DMS 273 (cell line): Measurements from ENCODE around the gene DSCAML1.
A peak's percentile ranks its signal among the peaks of the same experiment; 100 is the strongest.

Source experiments
- DNase-seq: peaks from one replicate; lab custom pipeline; 2025; ENCODE audit not compliant: unreplicated experiment; lab: John Stamatoyannopoulos, UW

Gene DSCAML1

DNA sequence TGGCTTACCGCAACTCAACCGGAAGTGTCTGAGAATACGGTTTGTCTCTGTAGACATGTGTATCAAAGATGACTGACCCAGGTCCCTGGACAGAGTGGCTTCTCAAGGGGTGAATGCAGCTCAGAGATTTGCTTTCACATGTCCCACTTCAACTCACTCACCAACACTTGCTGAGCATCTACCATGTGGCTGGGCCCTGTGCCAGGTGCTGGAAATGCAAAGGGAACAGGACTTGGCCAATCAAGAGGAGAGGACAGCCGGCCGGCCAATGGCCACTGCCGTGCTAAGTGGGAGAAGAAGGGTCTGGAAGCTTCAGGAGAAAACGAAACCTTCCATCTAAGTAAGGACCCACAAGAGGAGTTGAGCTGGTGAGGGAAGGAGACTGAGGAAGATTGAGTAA, 318.1 kb downstream of the DSCAML1 start:
- DNase-seq, result peak; percentile 14

GRCh38 chr11:117478126-117478860, 318.7 kb downstream of the DSCAML1 start:
- DNase-seq, result no peak

DNA sequence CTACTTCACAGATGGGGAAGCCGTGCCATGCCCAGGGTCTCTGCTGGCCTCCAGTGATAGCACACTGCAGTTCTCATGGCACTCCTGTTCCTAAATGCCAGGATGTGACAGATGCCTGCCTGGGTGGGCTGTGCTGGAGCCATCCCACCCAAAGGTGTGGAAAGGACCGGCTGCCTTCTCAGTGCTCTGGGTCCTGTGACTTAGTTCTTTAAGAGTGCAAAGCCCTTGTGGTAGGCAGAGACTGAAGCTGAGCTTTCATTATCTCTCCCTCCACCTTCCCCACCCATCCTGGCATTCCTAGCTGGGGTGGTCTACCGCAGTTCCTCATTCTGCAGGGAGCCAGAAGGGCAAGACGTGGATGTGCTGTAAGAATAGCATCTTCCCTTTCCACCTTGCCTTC, 319.3 kb downstream of the DSCAML1 start:
- DNase-seq, result peak; percentile 42

DNA sequence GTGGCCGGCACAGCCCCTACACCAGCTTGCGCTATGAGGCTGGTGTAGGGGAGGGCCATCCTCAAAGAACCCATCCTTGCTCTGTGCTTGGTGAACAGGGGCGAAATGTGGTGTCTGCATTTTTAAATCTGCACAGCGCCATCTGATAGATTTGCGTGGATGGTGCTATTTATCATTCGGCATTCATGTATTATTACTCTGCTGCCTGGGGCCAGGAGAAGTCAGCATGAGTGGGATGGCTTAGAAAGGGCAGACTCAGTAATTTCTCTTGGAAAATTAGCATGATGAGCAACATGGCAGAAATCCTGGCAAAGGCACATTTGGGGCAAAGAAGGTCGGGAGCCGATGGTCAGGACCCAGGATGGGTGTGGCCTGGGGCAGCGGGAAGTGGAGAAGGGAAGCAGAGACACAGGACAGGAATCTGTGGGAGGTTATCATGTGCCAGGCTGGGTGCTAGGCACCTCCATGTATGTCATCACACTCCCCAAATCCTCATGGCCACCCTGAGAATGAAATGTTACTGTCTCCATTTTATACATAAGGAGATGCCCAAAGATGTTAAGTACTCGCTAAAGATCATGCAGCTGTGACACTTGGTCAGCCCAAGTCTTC, 320.4 kb downstream of the DSCAML1 start:
- no peak for DNase-seq

GRCh38 chr11:117475716-117476530, 321.1 kb downstream of the DSCAML1 start:
- DNase-seq, result no peak

DNA sequence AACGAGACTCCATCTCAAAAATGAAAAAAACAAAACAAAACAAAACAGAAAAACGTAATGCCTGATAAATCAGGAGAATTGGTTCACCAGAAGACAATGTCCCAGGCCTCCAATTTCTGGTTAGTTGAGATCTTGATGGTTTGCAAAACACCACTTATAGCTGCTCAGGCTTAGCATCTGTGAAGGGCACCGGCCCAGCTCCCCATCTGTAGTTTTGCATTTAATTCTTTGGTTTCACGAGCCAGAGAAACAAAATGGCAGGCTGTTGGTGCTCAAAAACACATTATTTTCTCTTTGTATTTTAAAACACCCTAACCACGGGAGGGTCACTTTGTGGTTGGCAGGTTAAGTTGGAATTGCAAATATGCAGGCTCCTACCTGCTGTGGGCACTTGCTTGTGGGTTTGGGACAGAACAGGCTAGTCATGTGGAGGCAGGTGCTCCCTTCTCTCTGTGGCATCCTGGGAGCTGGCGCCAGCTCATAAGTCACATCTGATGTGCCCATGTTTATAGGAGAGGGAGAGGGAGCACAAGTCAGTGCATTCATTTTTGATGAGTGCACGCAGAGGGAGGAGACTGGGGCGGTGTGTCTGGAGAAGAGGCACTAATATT, 323.4 kb downstream of the DSCAML1 start:
- DNase-seq, result no peak

DNA sequence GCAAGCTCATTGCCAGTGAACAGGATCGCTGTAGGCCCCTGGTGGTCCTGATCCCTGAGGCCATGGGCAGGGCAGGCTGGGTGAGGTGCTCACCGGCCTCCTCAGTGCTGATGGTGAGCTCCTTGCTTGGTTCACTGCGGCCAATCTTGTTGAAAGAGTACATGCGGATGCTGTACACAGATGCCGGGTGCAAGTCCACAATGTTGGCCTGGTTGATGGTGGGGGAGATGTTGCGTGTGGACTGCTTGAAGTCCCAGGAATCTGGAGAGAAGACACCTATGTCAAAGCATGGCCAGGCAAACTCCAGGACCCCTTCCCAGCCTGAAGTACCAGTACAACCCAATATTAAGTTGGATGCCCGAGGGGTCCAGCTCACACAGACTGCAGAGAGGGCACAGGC, 325.2 kb downstream of the DSCAML1 start:
- DNase-seq, result no peak

GRCh38 chr11:117470576-117470975, 326.4 kb downstream of the DSCAML1 start:
- no peak for DNase-seq

GRCh38 chr11:117468888-117469287, 328.1 kb downstream of the DSCAML1 start:
- DNase-seq, result peak; percentile 7

DNA sequence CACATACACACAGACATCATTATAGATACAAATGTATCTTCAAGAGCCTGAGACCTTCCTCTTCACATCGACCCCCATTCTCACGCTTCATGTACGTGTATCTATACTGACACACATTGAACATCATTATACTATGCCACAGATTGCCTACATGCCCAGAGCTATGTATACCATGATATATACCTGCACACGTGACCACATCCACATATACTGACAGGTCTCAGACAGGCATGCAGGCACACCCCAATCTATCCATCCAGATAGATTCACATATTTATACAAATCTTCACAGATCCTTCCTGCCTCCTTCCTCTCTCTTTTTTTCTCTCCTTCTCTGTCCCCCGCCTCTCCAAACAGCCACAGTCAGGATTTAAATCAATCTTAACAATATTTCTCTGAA, 329.2 kb downstream of the DSCAML1 start:
- DNase-seq, result no peak

DNA sequence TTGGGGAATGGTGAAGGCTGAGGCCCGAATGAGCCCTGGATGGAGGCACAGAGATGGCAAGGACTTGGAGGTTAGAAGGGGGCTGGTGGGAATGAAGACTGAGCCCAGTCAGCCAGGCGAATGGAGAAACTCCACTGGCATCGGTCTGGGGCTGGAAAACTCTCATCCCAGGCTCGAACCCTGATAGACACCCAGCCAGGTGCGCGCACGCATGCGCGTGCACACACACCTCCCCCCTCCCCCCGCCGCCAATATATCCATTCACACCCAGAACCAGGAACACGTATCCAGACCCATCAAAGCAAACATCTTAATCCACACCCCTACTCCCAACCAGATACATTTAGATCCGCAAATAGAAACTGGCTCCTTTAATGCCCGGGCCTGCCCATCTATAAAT, 330.1 kb downstream of the DSCAML1 start:
- no peak for DNase-seq

DNA sequence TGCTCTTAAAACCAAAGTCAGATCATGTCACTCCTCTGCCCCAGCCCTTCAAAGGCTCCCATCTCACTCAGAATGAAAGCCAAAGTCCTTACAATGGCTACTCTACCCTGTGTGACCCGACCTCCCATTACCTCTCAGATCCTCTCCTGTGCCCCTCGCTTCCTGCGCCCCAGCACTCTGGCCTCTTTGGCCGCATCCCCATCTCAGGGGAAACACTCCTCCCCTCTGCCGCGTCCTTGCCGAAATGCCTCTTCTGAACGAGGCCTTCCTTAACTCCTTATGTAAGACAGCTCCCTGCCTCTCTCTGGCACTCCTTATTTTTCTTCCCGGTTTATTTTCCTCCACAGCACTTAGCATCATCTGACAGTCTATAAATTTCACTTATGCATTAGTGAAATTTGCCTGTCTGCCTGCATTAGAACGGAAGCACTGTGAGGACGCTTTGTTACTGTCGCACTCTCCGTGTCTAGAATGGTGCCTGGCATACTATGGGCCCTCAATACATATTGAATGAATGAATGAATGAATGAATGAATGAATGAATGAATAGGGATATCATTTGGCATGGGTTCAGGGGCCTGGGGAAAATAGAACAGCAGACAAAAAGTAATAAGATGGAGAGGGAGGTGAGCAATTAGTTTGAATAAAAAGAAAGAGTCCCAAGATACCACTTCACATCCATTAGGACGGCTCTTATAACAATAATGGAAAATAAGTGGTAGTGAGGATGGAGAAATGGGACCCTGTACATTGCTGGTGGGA, 331.6 kb downstream of the DSCAML1 start:
- DNase-seq, result no peak

- DNase-seq, result no peak
Measured at GRCh38 chr11:117464778-117465177, 332.2 kb downstream of the DSCAML1 start.

DNA sequence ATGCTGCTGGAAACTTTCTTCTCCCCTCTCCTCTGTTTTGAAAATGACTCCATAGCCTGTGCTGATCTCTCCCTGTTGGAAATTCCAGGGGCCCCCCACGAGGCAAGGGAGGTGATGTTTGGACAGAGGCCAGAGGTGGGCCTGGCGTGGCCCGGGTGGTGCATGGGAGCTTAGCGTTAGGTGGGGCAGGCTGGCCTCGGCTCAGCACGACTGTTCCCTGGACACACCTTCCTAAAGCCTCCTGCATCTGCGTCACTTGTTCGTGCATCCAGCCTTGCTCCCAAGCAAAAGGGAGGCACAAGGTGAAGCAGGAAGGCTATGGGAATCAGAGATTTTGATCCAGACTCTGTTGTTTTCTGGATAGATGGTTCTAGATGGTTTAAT, 334.2 kb downstream of the DSCAML1 start:
- no peak for DNase-seq

GRCh38 chr11:117462183-117462863, 334.7 kb downstream of the DSCAML1 start:
- DNase-seq, result no peak

GRCh38 chr11:117461396-117462182, 335.4 kb downstream of the DSCAML1 start:
- DNase-seq, result no peak

GRCh38 chr11:117459979-117460300, 337.1 kb downstream of the DSCAML1 start:
- DNase-seq, result no peak

GRCh38 chr11:117459123-117459978, 337.7 kb downstream of the DSCAML1 start:
- no peak for DNase-seq
